GM18861 (cell line): Measurements from ENCODE around the gene OSBPL3.

Experiments
- ATAC-seq: cut with Tn5 transposase; IDR thresholded peaks from one replicate; pipeline ENCODE4 v1.9.1; 2021; ENCODE audit not compliant: unreplicated experiment

Gene OSBPL3

DNA sequence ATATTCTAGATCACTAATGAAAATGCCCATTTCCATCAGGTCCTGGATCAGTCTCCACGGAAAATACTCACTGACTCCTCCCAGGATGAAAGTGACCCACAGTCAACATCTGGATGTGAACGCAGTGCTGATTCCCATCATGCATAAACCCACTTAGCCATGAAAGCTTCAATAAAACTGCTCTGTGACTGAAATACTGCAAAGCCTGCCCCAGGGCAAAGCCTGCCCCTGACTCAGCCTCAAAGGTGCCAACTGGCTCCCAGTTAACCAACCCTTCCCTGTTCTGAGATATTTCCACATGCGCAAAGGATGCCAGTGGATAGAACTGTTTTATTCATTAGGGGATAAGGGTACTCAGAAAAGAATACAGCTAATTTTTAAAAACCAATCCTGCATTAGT, 24.0 kb downstream of the OSBPL3 start:
- no peak for ATAC-seq

DNA sequence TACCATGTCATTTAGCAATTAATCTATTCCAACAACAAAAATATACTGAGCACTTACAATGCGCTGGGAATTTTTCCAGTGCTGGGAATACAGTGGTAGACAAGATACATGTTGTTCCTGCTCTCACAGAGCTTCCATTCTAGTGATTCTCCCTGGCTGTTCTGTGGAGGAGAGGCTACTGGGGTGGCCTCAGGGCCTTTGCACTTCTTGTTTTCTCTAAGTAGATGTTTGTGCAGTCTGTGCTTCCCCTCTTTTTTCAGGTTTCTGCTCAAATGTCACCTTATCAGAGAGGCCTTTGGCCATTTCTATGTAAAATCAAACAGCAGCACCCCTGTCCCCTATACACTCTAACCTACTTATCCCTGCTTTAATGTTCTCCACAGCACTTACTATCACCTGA, 24.7 kb downstream of the OSBPL3 start:
- ATAC-seq = no peak

DNA sequence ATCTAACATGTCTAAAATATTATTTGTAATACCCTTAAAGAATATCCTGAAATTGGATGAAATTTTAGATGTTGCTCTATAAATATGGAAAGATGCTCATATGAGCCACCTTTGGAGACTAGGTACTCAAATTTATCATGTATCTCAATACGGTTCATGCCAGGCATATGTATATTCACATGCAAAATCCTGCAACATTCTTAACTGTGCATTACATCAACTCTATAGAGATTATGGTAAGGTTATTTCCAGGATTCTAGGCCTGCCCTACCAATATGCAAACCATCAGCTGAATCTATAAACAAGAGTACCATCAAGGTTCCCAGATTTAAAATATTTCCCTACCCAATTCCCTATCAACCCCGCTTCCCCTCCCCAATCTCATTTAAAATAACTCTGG, 27.5 kb downstream of the OSBPL3 start:
- no peak for ATAC-seq

DNA sequence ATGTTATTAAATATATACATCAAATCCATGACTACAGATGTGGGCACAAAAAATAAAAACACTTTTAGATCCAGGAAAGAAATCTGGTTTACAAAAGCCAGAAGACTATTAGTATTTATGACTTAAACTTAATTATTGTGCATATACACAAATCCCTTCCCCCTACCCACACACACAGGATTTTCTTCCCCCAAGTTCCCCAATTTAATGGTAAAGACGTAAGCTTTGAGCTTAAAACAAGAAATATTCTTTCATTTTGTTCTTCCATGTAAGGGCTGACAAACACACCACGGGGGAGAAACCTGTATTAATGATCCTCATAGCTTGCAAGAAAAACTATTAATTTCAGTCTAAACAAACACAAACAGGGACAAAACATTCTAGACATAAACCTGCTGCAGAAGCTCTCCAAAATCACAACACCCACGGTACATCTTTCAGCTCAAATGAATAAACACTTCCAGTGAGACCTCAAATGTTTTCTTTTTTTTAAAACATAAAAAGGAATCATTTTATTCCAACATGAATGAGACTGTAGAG, 28.5 kb downstream of the OSBPL3 start:
- no peak for ATAC-seq

DNA sequence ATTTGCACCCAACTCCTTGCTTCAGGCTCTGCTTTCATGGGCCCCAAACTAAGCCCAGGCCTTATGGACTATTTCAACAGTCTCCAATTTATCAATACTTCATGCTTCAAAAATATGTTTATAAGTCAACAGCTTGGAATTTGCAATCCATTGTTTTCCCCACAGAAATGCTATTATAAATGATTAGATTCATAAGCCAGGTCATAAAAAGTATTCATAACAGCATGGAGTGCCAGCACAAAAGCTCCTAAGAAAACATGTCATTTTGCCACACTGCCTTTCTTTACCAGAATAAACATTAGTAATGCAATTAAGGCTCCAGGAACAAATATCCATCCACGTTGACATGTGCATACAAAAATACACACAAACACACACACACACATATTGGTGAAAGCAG, 30.1 kb downstream of the OSBPL3 start:
- no peak for ATAC-seq

DNA sequence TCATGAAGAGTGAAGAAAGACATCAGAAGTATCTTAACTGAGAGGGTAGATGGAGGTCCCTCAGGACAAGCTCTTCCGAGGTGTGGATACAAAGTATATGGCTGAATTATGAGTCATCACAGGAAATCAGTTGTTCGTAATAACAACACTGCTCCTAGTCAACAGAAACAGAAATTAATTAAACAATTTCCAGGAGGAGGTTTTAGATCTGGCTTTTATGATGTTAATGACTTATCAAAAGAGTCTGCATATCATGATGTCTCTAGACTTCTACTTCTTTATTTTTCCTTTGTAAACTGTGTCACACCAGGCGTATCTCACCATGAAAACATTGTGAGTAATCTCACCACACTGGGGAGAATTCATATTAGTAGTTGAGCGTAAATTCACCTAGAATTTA, 31.2 kb downstream of the OSBPL3 start:
- no peak for ATAC-seq

DNA sequence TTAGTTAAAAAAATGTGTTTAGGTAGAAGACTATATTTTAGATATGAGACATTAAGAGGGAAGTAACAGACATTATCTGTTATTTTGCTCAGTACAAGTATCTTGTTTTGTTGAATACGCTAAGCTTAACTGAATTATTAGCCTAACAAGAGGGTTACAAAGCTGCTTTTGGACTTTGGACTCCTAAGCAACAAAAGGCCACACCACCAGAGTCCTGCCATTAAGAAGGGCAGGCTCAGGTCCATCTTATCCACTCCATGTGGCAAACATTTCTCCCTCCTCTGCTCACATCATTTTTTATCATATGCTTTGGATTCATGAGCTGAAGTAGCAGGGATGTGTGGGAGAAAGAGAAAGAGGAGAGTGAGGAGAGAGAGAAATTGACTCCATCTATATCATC, 33.5 kb downstream of the OSBPL3 start:
- ATAC-seq = no peak

- no peak for ATAC-seq
Measured at GRCh38 chr7:24945899-24946298, 34.1 kb downstream of the OSBPL3 start.

DNA sequence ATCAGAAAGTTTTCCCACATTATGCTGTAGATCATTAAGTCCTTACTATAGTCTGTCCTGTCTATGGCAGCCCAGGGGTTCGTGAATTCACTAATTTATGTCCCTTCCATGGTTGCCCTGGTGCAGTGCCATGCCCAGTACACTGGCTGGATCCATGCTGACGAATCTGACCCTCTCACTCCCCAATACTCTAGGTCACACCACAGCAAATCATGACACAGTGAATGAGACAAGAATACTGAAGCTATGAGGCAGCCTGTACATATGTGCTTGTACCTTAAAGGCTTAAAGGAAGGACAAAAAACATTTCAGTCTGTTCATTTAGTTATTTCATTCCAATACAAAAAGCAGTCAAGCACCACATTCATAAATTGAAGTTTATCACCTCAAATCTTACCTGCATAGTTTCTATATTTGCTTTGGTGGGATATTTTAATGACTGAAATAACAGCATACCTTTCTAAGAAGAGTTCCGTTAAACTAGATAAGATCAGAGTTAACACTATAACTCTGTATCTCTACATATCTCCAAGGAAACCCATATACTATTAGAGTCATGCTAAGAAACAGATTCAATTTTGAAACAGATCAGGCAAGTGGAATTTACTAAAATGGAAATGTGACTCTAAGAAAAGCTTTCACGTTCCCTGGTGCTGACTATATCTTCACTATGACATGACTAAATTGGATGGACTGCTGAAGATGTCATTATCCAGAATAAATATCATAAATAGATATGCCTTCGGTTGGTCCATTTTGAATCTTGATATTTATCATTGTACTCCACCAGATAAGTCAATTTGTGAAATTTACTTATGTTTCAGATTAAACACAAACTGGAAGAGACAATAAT, 36.7 kb downstream of the OSBPL3 start:
- ATAC-seq = no peak

DNA sequence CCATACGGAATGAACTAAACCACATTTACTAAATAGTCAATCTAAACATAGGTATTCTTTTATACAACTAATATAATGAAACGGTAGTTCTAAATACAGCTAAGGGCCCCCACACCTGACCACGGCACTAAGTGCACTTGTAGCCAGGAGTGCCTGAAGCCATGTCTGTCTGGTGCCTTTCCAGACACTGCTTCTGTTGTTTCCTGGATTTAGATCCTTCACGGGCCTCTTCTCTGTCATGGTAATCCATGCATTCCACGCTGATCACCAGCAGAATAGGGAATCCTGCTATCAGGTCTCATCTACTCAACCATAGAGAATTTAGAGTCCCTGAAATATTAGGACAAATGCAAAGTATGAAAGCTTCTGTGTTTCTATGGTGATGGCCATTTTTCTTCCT, 37.8 kb downstream of the OSBPL3 start:
- no peak for ATAC-seq

GRCh38 chr7:24939416-24939815, 40.6 kb downstream of the OSBPL3 start:
- ATAC-seq = no peak

GRCh38 chr7:24936121-24936824, 43.7 kb downstream of the OSBPL3 start:
- no peak for ATAC-seq

- ATAC-seq = no peak
Measured at GRCh38 chr7:24933298-24933697, 46.7 kb downstream of the OSBPL3 start.

- ATAC-seq = no peak
Measured at GRCh38 chr7:24932815-24933214, 47.2 kb downstream of the OSBPL3 start.

- ATAC-seq = no peak
Measured at GRCh38 chr7:24932389-24932788, 47.6 kb downstream of the OSBPL3 start.

DNA sequence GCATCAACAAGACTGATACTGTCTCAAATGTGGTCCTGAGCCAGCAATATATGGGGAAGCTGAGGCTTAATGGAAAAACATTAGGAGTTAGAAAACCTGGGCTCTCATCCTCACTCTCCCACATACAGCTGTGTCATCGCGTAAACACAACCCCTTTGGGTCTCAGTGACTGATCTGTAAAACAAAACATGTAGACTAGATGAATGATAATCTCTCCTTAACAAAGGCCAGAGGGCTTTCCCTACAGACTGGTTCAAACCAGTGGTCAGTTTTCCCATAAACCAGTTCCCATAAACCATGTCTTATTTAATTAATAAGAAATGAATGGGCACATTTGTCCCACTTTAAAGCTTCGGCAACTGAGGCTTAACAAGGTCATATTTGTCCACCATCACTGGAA, 48.1 kb downstream of the OSBPL3 start:
- no peak for ATAC-seq

- ATAC-seq = no peak
Measured at GRCh38 chr7:24930856-24931255, 49.1 kb downstream of the OSBPL3 start.

DNA sequence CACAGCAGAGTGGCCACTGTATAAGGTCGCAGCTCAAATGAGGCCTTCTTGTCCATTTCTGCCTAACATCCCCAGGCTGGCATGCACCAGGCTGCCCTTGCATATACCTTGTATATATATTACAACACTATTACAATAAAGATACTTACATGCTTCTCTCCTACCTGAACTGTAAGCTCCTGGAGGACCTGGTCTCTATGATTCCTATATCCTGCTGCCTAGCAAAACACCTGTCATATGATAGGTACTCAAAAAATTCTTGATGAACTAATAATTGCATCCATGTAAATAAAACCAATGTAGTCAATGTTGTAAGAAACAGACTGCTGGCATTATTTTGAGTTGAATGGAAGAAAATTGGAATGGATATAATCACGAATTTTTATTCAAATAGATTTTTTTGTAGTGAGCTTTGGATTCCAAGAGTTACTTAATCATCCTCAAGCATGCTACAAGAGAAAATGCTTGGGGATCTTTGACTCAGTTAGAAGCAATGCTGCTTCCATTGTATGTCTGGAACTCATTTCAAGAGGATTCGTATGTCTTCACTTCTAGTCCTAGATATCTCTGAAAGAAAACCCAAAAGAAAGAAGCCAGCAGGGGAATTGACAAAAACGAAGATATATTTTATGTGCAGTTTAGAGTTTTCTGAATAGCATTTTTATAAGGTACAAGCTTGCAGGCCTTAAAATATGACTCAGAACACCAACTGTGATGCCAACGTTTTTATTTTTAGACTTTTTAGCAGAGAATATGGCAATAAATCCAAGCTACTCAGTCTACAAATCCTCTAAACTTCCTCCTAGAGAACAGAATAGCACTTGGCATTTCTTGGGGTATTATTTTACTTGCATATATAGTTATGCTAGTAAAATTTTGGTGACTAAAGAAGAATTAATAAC, 53.1 kb downstream of the OSBPL3 start:
- ATAC-seq = no peak

- ATAC-seq = no peak
Measured at GRCh38 chr7:24924375-24924774, 55.6 kb downstream of the OSBPL3 start.

DNA sequence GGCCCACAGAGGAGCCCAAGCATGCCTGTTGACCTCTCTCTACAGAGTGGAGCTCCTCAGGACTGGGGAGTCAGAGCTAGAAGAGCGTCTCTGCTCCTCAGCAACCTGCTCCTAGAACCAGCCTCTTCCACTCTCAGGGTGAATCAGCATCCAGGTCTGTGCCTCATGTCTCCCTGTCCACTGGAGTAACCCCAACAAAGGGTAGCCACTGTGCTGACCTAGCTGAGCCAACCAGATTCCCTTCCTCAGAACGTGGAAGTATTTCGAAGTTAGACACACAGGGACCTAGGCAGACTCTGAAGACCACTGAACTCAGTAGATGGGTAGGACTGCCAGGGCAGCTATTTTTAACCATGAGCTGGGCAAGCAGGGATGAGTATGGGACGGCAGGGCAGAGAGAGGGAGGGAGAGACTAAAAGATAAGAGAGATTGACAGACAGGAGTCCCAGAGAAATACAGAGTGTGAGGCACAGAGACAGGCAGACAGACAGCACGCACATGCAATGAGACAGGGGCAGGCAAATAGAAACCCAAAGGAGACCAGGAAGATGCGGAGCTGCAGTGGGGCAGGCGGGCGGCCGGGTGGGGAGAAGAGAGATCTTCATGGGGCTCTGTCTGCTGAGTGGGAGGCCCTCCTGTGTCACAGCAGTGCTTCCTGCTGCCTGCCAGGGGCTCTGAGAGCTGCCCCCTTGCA, 56.7 kb downstream of the OSBPL3 start:
- no peak for ATAC-seq
